HG03025 (cell line): Measurements from ENCODE around the gene SMIM22.
A peak's percentile ranks its signal among the peaks of the same experiment; 100 is the strongest.

Source experiments
- ATAC-seq: cut with Tn5 transposase; IDR thresholded peaks from one replicate; pipeline ENCODE4 v1.9.1; 2021; ENCODE audit warnings: mild to moderate bottlenecking, moderate library complexity; ENCODE audit not compliant: unreplicated experiment, low FRiP score

SMIM22 gene, protein sequence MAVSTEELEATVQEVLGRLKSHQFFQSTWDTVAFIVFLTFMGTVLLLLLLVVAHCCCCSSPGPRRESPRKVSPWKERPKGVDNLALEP

DNA sequence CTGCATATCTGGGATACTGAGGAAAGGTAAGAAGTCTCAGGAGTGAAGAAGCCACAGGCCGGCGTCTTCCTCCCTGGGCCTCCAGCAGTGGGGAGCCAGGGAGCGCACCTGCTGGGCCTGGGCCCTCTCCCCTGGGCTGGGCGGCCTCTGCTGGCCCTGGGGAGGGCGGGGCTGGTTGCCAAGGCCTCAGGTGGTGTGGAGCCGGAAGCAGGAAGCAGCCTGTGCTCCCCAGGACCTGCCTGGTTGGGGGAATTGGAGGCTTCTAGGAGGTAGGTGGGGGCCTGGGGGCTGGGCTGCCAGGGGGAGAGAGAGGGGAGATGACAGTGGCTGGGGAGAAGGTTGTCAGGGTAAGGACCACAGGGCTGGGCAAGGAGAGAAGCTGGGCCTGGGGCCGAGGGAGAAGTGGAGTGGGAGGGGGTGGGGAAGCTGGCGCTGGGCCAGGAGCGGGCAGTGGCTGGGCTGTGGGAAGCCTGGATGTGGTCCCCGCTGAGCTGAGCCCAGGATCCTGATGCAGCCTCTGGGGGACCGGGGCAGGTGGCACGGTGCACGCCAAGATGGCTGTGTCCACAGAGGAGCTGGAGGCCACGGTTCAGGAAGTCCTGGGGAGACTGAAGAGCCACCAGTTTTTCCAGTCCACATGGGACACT, at the start of gene SMIM22:
Gene SMIM22, plus strand, starts transcription at position 189 of the 647 bp plus-strand sequence. Its CDS starts 366 bp downstream, at position 555.
- no peak for ATAC-seq

DNA sequence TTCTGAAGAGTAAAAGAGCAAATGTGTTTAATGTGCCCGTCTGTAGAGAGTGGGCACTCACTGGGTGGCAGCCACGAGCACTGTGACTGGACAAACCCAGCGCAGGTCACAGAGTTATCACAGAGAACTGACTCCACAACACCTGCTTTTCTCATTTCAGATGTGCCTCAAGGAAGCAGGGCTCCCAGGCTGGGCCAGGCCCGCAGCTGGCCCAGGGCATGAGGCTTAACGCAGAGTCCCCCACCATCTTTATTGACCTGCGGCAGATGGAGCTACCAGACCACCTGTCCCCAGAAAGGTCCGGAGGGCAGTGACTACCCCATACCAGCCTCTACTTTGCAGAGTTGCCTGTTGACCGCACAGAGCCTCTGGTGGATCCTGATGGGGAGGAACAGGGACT, 49.0 kb upstream of the SMIM22 start:
- no peak for ATAC-seq

DNA sequence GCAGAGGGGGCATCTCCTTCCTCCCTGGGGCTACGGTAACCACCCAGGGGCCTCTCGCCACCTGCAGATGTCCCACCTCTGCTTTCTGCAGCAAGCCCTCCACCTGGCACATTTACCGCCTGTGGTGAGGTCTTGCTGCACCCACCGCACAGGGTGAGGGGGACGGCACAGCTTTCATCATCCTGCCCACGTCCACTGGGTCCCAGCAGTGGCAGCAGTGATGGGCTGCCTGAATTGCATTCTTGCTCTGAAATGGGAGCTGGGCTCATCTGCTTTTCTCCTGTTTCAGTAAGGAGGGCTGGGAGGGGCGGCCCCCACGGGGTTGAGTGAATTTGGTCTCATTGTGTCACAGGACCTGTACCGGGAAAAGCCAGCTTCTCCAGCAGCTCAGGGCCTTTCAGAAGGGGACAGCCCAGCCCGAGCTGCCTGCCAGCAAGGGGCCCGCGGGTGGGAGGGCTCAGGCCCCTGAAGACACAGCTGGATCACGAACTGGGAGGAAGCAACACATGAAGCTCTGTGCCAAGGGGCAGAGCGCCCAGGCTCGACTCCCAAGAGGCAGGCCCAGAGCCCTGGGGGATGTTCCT, 48.1 kb upstream of the SMIM22 start:
- no peak for ATAC-seq

DNA sequence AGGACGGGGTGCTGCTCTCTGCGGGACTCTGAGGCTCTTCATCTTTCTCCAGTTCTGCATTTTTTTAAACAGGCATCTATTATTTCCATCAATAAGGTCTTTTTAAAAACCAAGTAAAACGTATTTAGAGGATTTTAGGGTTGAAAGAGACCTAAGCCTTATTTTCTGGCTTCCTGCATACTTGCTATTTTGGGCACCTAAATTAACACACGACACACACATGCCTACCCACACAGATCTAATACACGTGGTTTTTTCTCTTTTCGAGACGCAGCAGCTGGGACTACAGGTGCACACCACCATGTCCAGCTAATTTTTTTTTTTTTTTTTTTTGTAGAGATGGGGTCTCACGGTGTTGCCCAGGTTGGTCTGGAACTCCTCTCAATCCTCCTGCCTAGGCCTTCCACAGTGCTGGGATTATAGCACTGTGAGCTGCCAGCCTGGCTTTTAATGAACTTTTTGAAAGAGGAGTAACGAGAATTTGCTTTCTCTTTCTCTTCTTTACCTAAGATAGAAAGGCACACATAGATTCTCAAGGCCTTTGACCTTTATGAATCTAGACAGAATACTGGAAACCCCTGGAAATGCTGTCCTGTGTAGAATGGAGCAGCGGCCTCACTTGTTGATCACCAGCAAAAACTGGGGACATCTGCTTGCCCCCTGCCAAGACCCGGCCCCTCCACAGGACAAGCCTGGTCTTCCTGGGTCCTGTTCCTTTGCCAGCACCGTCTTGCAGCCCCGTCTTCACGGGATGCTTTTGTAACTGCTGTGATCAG, 47.1 kb upstream of the SMIM22 start:
- ATAC-seq, result no peak

DNA sequence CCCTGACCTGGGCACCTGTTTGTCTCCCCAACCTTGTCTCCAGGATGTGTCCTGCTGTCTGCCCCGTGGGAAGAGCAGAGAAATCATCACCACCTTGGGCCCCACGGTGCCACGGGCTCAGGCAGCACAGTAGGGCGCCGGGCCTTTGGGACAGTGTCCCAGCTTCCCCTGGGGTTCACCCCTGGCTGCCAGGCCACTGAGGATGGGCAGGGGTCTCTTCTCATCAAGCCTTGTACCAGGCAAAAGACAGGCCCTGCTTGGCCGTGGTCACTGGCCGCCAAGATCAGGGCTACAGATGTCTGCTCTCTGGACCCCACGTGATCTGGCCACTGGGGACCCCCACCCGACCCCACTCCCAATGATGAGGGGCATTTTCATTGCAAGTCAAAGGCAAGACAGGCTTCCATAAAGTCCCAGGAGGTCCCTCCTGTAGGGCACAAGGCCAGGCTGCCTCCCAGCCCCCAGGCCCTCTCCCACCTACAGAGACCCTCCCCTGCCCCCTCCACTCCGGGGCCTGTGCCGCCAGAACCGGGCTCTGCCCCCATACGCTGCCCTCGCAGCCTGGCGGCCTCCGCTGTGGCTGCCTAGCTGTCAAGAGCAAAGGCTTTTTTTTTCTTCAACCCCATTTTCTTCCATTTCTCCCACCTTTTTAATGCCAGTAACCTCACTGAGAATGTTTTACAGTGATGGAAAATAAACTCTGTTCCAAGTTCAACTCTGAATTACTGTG, 46.3 kb upstream of the SMIM22 start:
- ATAC-seq, result no peak

DNA sequence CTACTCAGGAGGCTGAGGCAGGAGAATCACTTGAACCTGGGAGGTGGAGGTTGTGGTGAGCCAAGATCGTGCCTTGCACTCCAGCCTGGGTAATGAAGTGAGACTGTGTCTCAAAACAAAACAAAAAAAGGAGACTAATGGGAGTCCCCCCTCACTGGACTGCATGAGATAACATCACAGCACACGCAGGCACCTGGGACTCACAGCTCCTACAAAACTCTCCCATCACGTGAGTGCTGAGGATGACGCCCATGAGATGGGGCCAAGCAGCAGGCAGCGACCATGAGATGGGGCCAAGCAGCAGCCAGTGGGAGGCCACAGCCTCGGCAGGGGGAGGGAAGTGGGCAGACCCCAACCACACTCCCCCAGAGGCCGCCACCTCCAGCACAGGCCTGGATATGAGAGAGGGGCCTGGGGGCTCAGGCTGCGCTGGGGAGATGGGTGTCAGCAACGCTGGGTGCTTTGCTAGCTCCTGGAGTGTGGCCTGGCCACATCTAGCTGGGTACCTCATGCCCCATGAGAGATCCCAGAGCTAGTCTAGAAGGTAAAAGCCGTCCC, 45.4 kb upstream of the SMIM22 start:
- no peak for ATAC-seq

DNA sequence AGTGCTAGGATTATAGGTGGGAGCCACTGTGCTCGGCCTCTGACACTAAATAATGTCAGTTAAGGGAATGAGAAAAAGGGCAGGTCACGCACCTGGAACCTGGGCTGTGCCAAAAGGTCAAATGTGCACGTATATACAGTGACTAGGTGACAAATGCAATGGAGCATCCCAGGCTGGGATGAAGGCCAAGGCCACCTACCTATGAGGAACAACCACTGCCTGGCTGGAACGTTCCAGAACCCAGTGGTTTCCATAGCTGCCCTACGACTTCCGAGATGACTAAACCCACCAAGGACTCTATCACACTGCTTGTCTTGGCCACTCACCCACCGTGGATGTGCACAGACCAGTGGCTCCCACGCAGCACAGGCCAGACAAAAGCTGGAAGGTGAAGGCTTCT, 44.3 kb upstream of the SMIM22 start:
- no peak for ATAC-seq

DNA sequence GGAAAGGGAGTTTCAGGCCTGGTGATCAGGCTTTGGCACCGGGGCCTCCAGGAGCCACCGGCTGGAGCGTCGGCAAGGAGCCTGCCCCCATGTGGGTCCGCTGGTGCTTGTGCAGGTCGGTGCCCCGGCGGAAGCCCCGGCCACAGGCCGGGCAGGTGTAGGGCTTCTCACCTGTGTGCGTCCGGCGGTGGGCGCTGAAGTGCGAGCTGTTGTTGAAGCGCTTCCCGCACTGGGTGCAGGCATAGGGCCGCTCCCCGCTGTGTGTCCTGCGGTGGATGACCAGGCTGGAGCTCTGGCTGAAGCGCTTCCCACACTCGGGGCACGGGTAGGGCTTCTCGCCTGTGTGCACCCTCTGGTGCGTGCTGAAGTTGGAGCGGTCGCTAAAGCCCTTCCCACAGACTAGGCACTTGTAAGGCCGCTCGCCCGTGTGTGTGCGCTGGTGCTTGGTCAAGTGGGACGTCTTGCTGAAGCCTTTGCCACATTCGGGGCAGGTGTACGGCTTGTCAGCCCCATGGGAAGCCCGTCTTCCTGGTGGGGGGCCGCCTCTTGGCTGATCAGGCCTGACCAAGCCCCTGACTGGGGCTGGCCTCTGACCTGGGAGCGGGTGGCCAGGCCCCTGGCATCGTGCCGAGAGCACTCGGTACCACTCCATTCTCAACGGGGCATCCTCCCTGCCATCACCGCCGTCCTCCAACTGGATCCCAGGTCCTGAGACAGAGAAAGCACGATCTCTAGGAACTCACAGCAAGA, 42.6 kb upstream of the SMIM22 start:
- ATAC-seq, result no peak

DNA sequence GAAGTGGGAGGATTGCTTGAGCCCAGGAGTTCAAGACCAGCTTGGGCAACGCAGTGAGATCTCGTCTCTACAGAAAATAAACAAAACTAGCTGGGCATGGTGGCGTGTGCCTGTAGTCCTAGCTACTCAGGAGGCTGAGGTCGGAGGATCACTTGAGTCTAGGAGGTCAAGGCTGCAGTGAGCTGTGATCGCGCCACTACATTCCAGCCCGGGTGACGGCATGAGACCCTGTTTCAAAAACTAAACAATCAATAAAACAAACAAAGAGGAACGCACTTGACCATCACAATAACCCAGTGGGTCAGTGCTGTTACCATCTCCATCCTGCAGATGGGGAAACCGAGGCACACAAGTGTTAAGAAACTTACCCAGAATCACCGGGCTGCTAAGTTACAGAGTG, 41.9 kb upstream of the SMIM22 start:
- ATAC-seq, result no peak

DNA sequence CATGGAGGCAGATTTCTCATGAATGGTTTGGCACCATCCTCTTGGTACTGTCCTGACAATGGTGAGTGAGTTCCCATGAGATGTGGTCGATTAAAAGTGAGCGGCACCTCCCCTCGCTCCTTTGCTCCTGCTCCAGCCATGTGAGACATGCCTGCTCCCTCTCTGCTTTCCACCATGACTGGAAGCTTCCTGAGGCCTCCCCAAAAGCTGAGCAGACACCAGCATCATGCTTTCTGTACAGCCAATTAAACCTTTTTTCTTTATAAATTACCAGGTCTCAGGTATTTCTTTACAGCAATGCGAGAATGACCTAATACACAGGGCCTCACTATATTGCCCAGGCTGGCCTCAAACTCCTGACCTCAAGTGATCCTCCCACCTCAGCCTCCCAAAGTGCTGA, 40.3 kb upstream of the SMIM22 start:
- ATAC-seq, result no peak

DNA sequence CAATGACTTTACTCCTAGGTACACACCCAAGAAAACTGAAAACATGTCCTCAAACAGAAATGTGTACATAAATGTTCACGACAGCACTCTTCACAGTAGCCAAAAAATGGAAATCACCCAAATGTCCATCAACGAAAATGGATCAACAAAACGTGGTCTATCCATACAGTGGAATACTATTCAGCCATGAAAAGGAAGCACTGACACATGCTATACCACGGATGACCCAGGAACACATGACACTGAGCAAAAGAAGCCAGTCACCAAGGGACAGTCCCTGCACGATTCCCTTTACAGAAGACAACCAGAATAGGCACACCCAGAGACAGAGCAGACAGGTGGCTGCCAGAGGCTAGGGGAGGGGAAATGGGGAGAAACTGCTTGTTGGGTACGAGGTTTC, 39.5 kb upstream of the SMIM22 start:
- no peak for ATAC-seq

DNA sequence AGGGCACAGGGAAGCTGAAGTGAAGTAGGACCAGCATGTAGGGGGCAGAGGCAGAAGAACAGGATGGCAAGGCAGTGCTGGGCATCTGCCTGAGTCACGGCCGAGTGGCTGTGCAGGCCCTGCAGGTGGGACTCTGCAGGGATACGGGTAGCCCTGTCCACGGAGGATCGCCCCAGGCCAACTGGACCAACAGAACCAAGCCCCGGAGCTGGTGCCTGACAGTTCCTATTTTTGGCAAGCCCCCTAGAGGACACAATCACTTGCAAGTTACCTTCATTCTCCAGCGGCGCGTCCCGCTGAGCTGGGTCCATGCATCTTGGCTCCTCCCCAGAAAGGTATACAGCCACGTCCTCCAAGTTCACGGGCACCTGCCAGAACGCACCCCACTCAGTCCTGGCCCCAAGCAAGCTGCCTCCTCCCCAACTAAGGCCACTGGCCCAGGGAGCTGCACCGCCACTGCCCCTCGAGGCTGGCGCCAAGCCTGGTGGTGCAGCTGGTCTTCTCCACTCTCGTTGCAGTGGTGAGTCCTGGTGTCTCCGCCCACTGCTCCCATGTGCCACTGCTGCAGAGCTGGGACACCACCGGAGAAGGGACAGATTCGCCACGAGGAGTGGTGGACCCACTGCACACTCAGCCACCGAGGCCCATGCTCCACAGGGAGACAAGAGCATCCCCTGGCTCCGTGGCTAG, 34.8 kb upstream of the SMIM22 start:
- ATAC-seq, result no peak

DNA sequence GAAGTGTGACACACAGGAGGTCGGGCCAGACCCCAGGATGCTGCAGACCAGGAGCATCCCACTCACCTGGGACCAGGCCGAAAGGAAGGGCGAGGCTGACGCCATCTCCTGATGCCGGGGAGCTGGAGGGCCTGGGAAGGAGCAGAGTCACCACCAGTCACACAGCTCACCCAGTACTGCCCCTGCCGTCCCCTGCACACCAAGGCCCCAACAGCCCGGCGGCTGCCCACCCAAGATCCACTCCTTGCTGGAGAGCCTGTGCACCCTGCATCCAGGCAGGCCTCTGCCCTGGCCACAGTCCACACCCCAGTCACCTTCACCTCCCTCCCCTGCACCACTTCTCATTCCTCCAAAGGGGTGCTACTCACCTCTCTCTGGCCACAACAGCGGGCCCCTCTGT, 33.0 kb upstream of the SMIM22 start:
- ATAC-seq, result no peak

DNA sequence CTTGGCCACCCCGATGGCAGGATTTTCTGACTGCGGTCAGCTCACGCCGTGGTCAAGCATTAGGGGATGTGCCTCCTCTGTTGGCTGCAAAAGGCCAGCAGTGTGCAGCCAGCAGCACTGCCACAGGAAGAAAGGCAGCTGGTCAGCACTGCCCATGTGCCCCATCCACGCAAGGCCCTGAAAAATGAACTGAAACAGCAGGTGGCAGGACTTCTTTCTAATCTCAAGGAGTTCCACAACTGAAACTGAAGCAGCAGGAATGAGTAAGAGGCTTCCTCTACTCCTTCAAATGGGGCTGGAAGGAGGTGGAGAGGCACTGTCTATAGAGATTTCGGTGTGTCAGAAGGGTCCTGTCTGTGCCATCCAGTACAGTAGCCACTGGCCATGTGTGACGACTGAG, 31.4 kb upstream of the SMIM22 start:
- ATAC-seq, result no peak

DNA sequence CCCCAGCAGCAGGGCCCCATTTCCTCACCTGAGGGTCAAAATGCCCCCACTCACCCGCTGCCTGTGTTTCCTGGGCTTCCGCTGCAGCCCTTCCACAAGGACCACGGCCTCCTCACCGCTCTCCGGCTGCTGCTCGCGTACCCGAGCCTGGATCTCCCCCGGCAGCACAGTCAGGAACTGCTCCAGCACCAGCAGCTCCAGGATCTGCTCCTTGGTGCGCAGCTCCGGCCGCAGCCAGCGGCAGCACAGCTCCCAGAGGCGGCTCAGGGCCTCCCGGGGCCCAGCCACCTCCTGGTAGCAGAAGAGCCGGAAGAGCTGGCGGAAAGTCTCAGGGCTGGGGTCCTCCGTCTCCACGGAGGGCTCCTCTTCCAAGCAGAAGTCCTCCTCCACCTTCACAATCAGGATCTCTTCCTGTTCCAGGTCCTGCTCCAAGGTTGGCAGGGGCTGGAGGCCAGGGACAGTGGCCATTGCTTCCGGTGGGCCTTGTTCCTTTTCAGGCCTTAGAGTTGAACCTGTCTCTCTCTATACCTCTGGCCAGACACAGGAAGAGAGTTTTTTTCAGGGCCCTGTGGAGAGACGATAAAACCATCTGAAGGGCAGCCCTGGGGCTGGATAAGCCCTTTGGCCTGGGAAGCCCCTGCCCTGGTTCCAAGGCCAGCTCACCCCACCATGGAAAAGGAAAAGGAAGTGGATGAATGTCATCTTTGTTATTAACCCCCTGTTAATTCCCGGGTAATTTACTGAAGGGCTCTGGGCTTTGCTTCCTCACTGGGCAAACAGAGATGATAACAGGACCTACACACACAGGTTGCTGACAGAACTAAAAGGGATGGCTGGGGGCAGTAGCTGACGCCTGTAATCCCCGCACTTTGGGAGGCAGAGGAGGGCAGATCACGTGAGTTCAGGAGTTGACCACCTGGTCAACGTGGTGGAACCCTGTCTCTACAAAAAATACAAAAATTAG, 29.4 kb upstream of the SMIM22 start:
- no peak for ATAC-seq

DNA sequence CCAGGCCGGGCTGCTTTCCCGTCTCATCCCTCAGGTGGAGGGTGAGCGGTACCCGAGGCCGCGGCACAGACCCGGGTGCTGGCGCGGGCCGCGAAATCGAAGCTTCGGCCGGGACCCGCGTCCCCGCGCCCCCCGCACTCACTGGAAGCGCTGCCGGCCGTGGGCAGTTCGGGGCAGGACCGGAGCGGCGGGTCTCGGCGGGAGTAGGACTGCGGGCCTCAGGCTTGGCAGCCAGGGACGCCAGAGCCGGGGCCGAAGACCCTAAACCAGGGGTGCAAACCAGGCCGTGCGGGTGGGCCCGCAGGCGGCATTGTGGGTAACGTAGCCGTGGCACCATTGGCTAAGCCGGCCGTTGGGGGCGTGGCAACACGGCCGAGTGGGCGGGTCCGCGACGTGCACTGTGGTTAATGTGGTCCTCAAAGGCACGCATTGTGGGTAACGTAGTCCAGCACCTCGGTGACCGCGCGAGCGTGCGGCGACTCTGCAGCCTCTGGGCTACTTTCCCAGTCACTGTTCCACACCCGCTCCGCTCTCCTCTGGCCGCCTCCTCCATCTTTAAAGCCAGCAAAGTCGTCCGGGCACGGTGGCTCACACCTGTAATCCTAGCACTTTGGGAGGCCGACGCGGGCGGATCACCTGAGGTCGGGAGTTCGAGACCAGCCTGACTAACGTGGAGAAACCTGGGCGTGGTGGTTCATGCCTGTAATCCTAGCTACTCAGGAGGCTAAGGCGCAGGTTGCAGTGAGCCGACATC, 28.1 kb upstream of the SMIM22 start, which contains the start of gene ZNF500:
Gene ZNF500, minus strand, starts transcription at position 288 of the 754 bp plus-strand sequence. CDS start 1,184 bp downstream, outside the sequence.
- peak; percentile 81 for ATAC-seq

DNA sequence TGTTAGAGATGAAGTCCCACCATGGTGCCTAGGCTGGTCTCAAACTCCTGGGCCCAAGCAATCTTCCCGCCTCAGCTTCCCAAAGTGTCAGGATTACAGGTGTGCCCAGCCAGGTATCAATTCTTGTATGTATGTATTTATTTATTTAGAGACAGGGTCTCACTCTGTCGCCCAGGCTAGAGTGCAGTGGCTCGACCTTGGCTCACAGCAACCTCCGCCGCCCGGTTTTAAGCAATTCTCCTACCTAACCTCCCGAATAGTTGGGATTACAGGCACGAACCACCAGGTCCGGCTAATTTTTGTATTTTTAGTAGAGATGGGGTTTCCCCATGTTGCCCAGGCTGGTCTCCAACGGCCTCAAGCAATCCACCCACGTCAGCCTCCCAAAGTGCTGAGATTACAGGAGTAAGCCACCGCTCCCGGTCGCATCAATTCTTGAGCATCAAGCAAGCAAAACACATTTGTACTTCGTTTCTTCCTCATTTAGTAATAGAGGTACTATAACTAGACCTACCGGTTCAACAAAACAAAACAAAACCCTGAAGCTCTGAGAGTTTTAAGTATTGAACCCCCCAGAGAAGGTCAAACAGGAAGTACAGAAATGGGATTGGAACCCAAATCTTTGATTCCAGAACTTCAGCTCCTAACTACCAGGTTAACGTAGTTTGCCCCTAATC, 27.2 kb upstream of the SMIM22 start:
- ATAC-seq, result peak; percentile 3
